Measurements from ENCODE around the gene PEMT.

Gene PEMT

DNA sequence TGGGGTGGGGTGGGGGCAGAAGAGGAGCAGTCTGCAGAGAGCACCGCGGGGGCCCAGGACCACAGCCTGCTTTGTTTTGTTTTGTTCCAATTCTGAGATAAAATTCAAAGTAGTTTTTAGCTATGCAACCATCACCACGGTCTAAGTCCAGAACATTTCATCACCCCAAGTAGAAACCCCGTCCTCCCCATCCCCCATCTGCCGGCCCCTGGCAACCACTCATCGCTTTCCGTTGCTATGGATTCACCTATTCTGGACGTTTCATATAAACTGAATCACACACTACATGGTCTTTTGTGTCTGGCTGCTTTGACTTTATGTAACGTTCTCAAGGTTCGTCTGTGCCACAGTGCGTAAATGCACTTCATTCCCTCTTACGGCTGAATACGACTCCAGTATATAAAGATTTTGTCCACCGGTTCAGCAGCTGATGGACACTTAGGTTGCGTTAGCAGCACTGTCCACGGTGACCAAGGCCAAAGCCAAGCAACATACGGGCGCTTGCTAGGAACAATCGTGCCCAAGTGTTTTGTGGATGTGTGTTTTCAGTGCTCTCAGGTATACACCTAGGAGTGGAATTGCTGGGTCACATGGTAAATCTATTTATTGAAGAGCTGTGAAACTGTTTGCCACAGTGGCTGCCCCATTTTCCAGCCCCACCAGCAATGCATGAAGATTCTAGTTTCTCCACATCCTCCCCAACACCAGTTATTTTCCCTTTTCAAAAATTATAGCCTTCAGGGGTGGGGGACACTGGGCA lies 67.6 kb downstream of the PEMT start:
- no peak overlapping the region for H3K27ac ChIP-seq
- no peak for TF ChIP-seq ZFX (IDR thresholded peaks at IDR 0.05; ENCODE audit: borderline replicate concordance)
- TF ChIP-seq, protein P1, sequence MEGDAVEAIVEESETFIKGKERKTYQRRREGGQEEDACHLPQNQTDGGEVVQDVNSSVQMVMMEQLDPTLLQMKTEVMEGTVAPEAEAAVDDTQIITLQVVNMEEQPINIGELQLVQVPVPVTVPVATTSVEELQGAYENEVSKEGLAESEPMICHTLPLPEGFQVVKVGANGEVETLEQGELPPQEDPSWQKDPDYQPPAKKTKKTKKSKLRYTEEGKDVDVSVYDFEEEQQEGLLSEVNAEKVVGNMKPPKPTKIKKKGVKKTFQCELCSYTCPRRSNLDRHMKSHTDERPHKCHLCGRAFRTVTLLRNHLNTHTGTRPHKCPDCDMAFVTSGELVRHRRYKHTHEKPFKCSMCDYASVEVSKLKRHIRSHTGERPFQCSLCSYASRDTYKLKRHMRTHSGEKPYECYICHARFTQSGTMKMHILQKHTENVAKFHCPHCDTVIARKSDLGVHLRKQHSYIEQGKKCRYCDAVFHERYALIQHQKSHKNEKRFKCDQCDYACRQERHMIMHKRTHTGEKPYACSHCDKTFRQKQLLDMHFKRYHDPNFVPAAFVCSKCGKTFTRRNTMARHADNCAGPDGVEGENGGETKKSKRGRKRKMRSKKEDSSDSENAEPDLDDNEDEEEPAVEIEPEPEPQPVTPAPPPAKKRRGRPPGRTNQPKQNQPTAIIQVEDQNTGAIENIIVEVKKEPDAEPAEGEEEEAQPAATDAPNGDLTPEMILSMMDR (IDR thresholded peaks at IDR 0.05) = no peak

DNA sequence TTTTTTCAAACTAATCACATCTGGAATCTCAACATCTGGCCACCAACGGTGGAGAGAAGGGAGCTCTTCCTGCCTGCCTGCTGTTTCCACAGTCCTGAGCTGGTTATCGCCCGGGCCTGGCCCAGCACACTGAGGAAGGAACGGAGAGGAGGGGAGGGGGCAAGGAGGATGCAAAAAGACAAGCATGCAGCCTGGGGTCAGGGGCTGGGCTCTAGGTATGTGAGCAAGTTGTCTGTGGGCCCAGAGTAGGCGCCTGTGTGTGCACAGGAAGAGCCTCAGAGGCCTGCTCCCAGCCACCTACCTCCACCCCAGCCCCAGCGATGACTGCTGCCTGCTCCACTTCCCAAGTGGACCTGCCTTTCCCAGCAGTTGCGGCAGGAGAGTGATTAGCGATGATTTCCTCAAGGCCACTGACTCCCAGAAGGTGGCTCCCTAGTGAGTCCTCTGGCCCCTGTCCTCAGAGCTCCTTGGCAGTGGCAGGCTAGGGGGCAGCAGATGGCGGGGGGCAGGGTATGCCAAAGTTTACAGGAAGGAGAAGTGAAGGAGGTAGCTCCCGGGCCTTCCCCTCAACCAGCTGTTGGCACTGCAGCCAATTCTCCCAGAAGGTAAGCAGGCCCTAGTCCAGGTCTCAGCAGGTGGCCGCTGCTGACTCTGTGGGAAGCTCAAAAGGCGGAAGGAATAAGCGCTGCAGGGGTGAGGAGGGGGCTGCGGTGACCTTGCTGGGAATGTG lies 68.3 kb downstream of the PEMT start:
- TF ChIP-seq, protein P1 (IDR thresholded peaks at IDR 0.05) = no peak
- TF ChIP-seq ZFX (IDR thresholded peaks at IDR 0.05; ENCODE audit: borderline replicate concordance) = no peak
- no peak overlapping the region for H3K27ac ChIP-seq

DNA sequence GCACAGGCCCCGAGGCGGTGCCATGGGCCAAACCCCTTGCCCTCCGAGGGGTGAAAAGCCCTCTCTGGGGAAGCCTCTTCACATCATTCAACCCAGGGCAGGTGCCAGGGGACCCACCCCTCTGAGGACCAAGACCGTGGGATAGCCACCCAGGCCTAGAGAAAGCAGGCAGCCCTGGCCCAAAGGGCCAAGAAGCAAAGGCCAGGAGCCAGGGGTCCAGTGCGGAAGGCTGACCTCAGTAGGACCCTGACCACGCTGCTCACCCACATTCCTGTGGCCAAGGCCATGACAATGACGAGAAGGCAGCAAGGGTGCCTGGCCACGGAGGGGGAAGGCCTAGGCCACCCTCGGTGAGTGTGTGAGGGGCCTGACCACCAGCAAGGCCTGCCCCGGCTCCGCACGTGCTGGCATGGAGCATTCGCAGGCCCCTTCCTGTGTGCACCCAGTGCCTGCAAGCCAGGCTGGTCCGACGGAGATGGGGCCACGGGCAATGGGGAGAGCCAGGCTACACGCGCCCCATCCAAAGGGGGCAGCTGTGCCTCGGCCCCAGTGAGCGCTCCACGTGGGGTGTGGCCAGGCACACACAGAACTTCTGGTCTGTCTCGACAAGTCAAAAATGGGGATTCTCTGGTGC lies 70.8 kb downstream of the PEMT start:
- H3K27ac ChIP-seq = no peak overlapping the region
- TF ChIP-seq, protein P1 (IDR thresholded peaks at IDR 0.05) = no peak
- TF ChIP-seq ZFX (IDR thresholded peaks at IDR 0.05; ENCODE audit: borderline replicate concordance) = no peak

DNA sequence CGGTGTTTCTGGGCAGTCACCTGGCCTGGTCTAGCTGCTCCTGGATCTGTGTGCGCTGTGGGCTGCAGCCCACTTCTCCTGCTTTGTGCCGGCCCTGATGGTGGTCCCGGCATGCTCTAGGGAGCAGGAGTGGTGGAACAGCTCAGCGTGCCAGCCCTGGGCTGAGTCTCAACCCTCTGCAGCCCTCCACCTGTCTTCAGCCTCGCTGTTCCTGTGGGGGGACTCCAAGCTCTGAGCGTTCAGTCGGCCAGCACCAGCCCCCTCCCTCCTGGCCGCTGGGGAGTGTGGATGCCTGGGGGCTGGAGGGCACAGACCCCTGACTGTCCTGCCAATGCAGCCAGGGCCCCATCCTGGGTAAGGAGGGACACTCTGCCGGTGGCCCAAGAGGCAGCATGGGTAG lies 71.6 kb downstream of the PEMT start:
- no peak for TF ChIP-seq ZFX (IDR thresholded peaks at IDR 0.05; ENCODE audit: borderline replicate concordance)
- TF ChIP-seq, protein P1 (IDR thresholded peaks at IDR 0.05) = no peak
- H3K27ac ChIP-seq = no peak overlapping the region

DNA sequence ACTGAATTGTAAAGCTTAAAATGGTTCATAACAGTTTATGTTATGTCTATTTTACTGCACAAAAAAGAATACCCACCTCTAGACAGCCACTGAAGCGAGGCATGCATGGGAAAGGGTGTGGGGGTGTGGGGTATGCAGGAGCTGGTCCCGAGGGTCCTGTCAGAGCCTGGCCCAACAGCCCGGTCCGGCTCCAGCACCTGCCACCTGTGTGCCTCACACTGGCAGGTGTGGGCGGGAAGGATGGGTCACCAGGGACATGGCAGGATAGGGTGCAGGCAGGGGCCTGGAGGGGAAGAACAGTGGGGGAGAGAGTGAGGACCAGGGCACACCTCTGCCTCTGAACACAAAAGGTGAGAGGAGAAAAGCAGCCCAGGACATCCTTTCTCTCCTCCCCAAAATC lies 72.6 kb downstream of the PEMT start:
- H3K27ac ChIP-seq = no peak overlapping the region
- TF ChIP-seq ZFX (IDR thresholded peaks at IDR 0.05; ENCODE audit: borderline replicate concordance) = no peak
- TF ChIP-seq, protein P1 (IDR thresholded peaks at IDR 0.05) = no peak

DNA sequence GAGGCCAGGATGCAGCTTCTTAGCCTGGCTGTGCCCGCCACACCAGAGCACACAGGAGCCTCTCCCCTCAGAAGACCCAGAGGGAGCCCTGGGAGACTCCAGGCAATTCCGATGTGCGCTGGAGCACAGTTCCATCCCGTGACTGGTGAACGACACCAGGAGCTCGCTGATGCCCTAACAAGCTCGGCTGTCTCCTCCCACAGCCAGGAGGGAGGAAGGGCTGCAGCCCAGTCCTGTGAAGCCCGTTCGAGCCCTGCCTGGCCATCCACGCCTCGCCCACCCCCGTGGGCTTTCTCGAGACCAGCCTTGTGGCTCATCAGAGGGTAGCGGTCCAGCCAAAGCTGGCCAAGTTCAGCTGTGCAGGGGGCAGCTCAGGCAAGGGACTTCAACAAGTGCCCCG lies 73.5 kb downstream of the PEMT start:
- TF ChIP-seq ZFX (IDR thresholded peaks at IDR 0.05; ENCODE audit: borderline replicate concordance) = no peak
- TF ChIP-seq, protein P1 (IDR thresholded peaks at IDR 0.05) = no peak
- H3K27ac ChIP-seq = no peak overlapping the region
